Hematopoietic multipotent progenitor cell (in vitro differentiated cells): ENCODE measurements around the gene RFFL. TPM values are rescaled to one million over a fixed set of nuclear protein-coding genes. Genes with fewer than 3 reads are reported as not detected.
A peak's percentile ranks its signal among the peaks of the same experiment; 100 is the strongest.
"Not testable (repeated sequence)": the region's sequence is repeated elsewhere in the genome, so short reads cannot be mapped to it uniquely, and the experiment has no call there.

Experiments used
- DNase-seq, 3 donors: peaks; one replicate each; pipeline ENCODE4 v3.0.0-alpha.2; 2011 to 2015; ENCODE audit warnings: low read depth in 2 of 3, low spot score in 2 of 3
- total RNA-seq: library from RNA; depleted of rRNA; stranded (reverse); fragments of >200 nt; gene quantifications from one replicate; pipeline ENCODE4 v1.2.3, GENCODE V29; 2012

The RFFL gene
- total RNA-seq, 1 donor = 24.2 TPM

- DNase-seq = no peak
Measured at GRCh38 chr17:35011671-35012216, 51.8 kb downstream of the RFFL start.

GRCh38 chr17:35010093-35010492, 53.4 kb downstream of the RFFL start:
- DNase-seq = no peak

DNA sequence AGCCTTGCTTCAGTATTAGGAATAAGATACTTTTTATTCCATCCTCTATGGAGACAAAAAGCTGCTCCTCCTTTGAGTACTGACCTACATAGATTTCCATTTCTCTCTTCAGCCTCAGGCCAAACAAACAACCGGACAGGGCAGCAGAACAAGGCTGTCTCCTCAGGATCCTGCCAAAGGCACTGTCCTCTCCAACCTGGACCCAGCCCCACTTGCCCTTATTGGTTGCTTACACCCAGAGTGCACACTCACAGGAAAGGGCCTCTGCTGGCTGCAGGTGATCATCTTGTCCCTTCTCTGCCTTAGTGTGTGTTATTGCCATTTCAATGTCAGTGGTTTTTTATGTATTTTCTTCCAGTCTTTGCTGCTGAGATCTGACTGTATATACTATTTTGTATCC, 56.5 kb downstream of the RFFL start:
- no peak for DNase-seq

DNA sequence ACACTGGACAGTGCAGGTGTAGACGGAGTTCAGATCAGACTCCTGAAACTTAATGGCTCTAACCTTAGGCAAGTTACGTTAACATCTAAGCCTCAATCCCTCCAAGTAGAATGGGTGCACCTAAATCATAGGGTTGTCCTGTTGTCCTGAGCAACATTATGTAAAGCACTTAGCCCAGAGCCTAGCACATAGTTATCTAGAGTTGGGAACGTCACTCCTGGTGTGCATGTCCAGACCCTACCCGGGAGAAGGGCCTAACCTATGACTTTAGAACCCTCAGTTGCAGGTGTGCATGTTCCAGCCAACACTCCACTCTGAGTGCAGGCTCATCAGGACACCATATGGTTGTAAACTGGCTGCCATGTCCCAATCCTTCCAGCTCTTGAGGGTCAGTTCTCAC, 57.2 kb downstream of the RFFL start:
- DNase-seq = no peak

GRCh38 chr17:35003778-35004177, 59.7 kb downstream of the RFFL start:
- DNase-seq = no peak

DNA sequence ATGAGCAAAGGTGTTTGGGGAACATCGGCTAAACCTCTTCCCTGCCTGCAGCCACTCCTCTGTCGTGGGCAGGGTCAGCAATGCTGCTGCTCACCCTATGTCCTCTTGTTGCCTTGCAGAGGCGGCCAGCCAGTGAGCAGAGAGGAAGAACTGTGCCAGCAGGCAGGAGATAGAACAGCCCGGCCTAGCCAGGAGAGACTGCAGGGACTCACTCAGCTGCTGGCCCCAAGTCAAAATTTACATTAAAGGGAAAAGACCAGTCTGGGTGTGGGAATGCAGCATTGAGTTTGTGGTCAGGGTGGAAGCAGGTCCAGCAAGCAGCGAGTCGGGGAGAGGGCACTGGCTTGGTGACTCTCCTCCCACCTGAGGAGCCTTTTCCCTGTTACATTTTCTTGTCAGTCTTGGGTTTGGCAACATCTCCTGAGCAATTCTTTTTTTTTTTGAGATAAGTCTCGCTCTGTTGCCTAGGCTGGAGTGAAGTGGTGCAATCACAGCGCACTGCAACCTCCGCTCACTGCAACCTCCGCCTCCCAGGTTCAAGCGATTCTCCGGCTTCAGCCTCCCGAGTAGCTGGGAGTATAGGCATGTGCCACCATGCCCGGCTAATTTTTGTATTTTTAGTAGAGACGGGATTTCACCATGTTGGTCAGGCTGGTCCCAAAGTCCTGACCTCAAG, 60.5 kb downstream of the RFFL start:
- no peak for DNase-seq

GRCh38 chr17:35001549-35001948, 62.0 kb downstream of the RFFL start:
- DNase-seq = no peak

- not testable (repeated sequence) for DNase-seq
Measured at GRCh38 chr17:35000965-35001364, 62.5 kb downstream of the RFFL start.

DNA sequence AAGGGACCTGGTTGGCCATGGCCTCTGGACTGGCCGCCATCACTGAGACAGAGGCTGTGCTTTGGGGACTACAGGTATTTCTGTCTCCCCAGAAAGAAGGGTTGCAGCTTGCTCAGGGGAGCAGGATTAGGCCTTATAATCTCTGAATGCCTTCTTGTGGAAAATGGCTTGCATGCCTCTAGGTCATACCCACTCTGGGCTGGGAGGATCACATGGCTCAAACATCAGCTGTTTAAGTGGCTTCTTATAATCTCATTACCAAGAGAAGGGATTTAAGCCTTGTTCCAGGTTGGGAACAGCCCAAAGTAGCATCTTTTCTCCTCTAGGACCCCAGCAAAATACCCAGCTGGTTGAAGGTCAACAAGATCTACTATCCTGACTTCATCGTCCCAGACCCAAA, 64.1 kb downstream of the RFFL start:
- DNase-seq = no peak

DNA sequence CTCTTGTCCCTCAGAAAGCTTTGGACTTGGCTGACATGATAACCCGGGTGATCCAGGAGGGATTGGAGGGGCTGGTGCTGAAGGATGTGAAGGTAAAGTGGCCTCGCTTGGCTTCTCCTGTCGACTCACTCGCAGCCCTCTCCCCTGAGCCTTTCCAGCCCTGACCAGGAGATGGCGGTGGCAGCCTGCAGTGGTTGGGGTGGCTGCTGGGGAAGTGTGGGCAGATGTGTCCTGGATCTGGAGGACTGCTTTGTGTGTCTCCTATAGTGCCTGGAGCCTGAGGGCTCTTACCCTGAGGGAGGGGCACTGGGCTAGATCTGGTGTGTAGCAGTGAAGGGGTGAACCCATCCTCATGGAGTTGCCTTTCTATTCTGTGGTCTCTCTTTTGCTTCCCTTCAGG, 65.3 kb downstream of the RFFL start:
- peak; percentile 50 to 90 (median 73) for DNase-seq

GRCh38 chr17:34997355-34997862, 66.1 kb downstream of the RFFL start:
- no peak for DNase-seq

DNA sequence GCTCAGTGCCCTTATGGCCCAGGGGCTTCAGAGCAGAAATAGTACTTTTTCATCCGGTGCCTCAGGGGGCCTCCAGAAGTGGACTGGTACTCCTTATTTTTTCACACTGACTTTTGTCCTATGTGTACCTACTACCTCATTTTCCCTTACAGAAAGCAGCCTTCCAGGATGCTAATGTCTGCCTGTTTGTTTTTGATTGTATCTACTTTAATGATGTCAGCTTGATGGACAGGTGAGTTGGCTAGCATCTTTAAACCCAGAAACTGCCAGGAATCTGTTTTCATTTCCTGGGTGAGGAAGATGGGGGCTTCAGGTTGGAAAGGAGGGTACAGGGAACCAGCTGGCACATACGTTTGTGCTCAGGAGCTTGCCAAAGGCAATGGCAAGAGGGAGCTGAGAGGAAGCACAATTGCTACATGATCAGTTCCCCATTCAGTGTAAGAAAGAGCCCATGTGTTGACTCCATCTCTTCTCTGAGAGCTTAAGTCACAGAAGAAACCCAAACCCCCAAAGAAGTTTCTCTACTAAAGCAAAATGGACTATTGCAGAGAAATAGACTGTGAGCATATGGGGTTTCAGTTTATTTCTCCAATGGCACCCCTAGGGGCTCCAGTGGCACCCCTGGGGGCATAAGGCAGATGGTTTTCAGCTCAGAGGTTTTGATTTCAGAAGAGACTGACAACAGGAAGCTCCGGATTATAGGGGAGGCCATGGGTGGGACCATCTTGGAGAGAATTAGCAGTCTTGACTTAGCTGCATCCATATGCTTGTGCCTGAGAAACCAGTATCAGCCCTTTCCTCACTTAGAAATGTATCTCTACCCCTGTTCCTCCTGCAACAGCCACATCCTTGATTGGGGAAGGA, 66.9 kb downstream of the RFFL start:
- no peak for DNase-seq

DNA sequence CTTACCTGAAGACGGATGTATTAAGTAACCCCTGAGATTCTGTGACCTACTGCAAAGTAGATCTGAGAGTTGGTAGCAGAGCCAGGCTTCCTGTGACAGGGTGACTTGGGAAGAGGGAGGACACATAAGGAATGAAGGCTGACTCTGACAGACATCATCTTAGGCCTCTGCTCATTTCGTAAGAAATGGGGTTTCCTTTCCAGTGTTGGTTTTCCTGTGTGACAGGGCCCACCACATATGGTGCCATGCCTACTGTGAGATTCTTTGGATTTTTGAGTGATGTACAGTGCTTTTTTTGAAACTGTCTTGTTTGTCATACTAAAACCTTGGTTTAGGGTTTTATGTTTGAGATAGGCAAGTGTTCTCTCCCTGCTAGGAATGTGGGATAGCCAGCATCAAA, 70.5 kb downstream of the RFFL start:
- DNase-seq = no peak

- no peak for DNase-seq
Measured at GRCh38 chr17:34991606-34992005, 71.9 kb downstream of the RFFL start.

DNA sequence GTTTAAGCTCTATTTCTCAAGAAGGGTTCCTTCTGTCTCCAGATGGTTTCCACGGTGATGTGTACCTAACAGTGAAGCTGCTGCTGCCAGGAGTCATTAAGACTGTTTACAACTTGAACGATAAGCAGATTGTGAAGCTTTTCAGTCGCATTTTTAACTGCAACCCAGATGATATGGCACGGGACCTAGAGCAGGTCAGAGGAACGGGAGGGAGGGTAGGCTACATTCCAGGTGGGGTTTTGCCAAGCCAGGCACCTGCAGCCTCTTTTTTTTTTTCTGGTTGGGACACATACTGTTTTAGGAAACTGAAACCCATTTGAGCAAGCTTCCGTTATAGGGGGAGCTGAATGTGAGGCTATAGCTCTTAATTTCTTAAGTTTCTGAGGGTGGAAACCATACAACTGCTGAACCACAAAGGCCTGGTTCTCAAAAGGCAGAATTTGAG, 72.6 kb downstream of the RFFL start:
- no peak for DNase-seq

GRCh38 chr17:34989473-34989872, 74.0 kb downstream of the RFFL start:
- no peak for DNase-seq

- DNase-seq = peak in 2 of 3 donors; percentile 6 to 11
Measured at GRCh38 chr17:34988644-34989043, 74.9 kb downstream of the RFFL start.

DNA sequence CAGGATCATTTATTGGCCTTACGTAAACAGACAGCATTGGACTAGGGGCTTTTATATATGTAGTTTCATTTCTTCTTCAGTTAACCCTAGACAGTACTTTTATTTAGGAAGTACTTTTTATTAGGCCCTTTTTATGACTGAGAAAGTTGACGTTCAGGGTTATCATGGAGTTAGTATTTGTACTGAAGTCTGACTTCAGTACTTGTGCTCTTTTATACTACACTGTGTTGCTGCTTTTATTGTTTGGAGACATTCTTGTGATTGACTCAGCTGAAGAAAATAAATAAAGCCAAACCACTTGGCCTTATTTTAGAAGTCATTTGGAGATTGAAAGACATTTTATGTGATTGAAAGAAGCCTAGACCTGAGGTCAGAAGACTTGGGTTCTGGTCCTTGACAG, 76.3 kb downstream of the RFFL start:
- no peak for DNase-seq

GRCh38 chr17:34981538-34982241, 81.8 kb downstream of the RFFL start:
- DNase-seq = peak in 2 of 3 donors; percentile 69 to 90

- peak; percentile 52 to 92 (median 87) for DNase-seq
Measured at GRCh38 chr17:34980681-34981537, 82.6 kb downstream of the RFFL start.
